ENCODE measurements around the gene RADIL. TPM values are rescaled to one million over a fixed set of nuclear protein-coding genes. Genes with fewer than 3 reads are reported as not detected.

The RADIL gene
- total and polyA plus RNA-seq, 3 donors from 2014 or later: 24.3 to 29.7 (median 25.6) TPM

DNA sequence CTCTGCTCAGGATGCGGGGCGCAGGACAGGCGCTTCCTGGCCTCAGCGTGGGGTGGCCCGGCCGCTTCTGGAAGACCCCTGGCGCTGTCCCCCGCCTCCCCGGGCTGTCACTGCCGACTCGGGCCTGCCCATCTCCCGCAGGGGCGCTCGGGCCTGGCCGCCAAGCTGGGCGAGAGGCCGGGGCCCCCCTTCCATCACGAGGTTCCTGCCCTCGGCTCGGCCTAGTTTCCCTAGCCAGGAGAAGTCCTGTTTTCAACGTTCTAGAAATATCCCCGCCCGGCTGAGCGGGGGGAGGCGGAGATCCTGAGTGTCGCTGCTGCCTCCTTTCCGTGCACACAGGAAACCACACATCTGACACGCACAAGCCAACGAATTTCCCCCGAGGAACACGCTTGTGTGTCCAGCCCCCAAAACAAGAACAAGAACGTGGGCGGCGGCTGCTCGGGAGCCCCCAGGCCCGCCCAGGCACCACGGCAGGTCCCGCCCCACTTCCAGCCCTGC, 74.4 kb downstream of the RADIL start:
- no peaks in the 10 kb centered on the region for H3K4me1 ChIP-seq
- no peak for TF ChIP-seq CTCF (IDR thresholded peaks at IDR 0.05)
- TF ChIP-seq POLR2A (IDR thresholded peaks at IDR 0.05): no peak
- H3K9me3 ChIP-seq: no peaks in the 10 kb centered on the region
- no peaks in the 10 kb centered on the region for H3K27me3 ChIP-seq
- WGBS, 2 donors: 58 to 69% methylated on average over 13 to 37 of the region's 38 CpGs
- intact Hi-C loops (cut with DNase I; ENCODE audit: low total_unique reads): loop anchor here (10.0 kb wide), 1 partner anchor 76 kb away; the partner anchor contains the start of gene RADIL
- H3K36me3 ChIP-seq (ENCODE audit: low read depth, missing control alignments): no peaks in the 10 kb centered on the region
- DNase-seq: no peak
- no peak overlapping the region for H3K27ac ChIP-seq
- peak overlapping the region in 1 of 2 donors; percentile 39 for H3K4me3 ChIP-seq

- Histone ChIP-seq H3K4me3 (peak overlapping the region in 1 of 2 donors; percentile 39), H3K27ac (no peak overlapping the region), H3K36me3 (ENCODE audit: low read depth, missing control alignments) (no peaks in the 10 kb centered on the region), H3K27me3 (no peaks in the 10 kb centered on the region), H3K4me1 (no peaks in the 10 kb centered on the region), H3K9me3 (no peaks in the 10 kb centered on the region)
- TF ChIP-seq POLR2A (IDR thresholded peaks at IDR 0.05): no peak
- TF ChIP-seq CTCF (IDR thresholded peaks at IDR 0.05): no peak
- no peak for DNase-seq
- 55 to 61% methylated on average over 36 to 37 of the region's 37 CpGs for WGBS, 2 donors
- intact Hi-C loops (cut with DNase I; ENCODE audit: low total_unique reads): loop anchor here (10.0 kb wide), 1 partner anchor 76 kb away; the partner anchor contains the start of gene RADIL
Measured at GRCh38 chr7:4808565-4808964, 75.0 kb downstream of the RADIL start.

DNA sequence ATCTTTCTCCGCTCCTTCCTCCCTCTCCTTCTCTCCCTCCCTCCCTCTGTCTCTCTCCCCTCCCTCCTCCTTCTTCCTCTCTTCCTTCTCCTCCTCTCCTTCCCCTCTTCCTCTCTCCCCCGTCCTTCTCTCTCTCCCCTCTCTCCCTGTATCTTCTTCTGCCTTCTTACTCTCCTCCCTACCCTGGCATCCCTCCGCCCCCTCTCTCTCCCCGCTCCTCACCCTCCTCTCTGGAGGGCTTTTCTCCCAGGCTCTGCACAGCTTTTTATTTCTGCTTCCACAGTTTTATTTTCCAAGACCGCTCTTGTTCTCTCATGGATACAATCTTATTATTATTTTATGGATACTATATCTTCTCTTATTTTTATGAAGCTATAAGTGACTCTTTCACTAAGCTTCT, 75.5 kb downstream of the RADIL start:
- DNase-seq: no peak
- TF ChIP-seq POLR2A (IDR thresholded peaks at IDR 0.05): no peak
- TF ChIP-seq CTCF (IDR thresholded peaks at IDR 0.05): no peak
- whole genome bisulfite sequencing, 2 donors: 53 to 55% methylated on average over 5 of the region's 5 CpGs
- no peak overlapping the region for H3K4me3 ChIP-seq
- H3K27ac ChIP-seq: no peak overlapping the region
- H3K27me3 ChIP-seq: no peaks in the 10 kb centered on the region
- no peaks in the 10 kb centered on the region for H3K4me1 ChIP-seq
- intact Hi-C loops (cut with DNase I; ENCODE audit: low total_unique reads): loop anchor here (10.0 kb wide), 1 partner anchor 77 kb away; the partner anchor contains the start of gene RADIL
- no peaks in the 10 kb centered on the region for H3K36me3 ChIP-seq (ENCODE audit: low read depth, missing control alignments)
- H3K9me3 ChIP-seq: no peaks in the 10 kb centered on the region

- Histone ChIP-seq H3K27ac (no peak overlapping the region), H3K27me3 (no peaks in the 10 kb centered on the region), H3K36me3 (ENCODE audit: low read depth, missing control alignments) (no peaks in the 10 kb centered on the region), H3K9me3 (no peaks in the 10 kb centered on the region), H3K4me1 (no peaks in the 10 kb centered on the region), H3K4me3 (no peak overlapping the region)
- intact Hi-C loops (cut with DNase I; ENCODE audit: low total_unique reads): loop anchor here (10.0 kb wide), 1 partner anchor 77 kb away; the partner anchor contains the start of gene RADIL
- TF ChIP-seq CTCF (IDR thresholded peaks at IDR 0.05) (no peak), POLR2A (IDR thresholded peaks at IDR 0.05) (no peak)
- WGBS, 2 donors: 40 to 45% methylated on average over 4 to 5 of the region's 5 CpGs
- no peak for DNase-seq
Measured at GRCh38 chr7:4807598-4808016, 75.9 kb downstream of the RADIL start.
